GM23338 (cell line): Measurements from ENCODE around the gene EMSY. TPM values are rescaled to one million over a fixed set of nuclear protein-coding genes. Genes with fewer than 3 reads are reported as not detected.

Experiments used
- ATAC-seq: fragments of 200-7000 bp; cut with Tn5 transposase; 3 replicates; pipeline ENCODE4 v1.9.1; 2020
- DNase-seq: peaks from one replicate; pipeline ENCODE4 v3.0.0-alpha.2; 2015; ENCODE audit warnings: low spot score
- H2AFZ ChIP-seq: fragments of 200-600 bp; sonication (generic); 2 replicates; pipeline ENCODE4 v1.8.0; 2016; ENCODE audit warnings: antibody characterized with exemption, mild to moderate bottlenecking, moderate library complexity
- H3F3A ChIP-seq: fragments of 200-600 bp; sonication (generic); replicated peaks from 2 replicates; pipeline ENCODE4 v1.8.0; 2017; ENCODE audit warnings: antibody characterized with exemption, mixed run types, low read depth
- H3K27ac ChIP-seq: fragments of 200-600 bp; sonication (generic); 2 replicates; pipeline ENCODE4 v1.6.1; 2016; ENCODE audit warnings: low read depth
- H3K27me3 ChIP-seq: fragments of 200-600 bp; sonication (generic); 2 replicates; pipeline ENCODE4 v1.8.0; 2016; ENCODE audit warnings: mild to moderate bottlenecking, mixed run types, moderate library complexity; ENCODE audit not compliant: insufficient read depth
- H3K36me3 ChIP-seq: fragments of 200-600 bp; sonication (generic); 2 replicates; pipeline ENCODE4 v1.8.0; 2016; ENCODE audit warnings: mild to moderate bottlenecking; ENCODE audit not compliant: insufficient read depth
- H3K4me1 ChIP-seq: fragments of 200-600 bp; sonication (generic); 2 replicates; pipeline ENCODE4 v1.8.0; 2016; ENCODE audit warnings: mild to moderate bottlenecking, moderate library complexity; ENCODE audit not compliant: insufficient read depth
- H3K4me2 ChIP-seq: fragments of 200-600 bp; sonication (generic); 2 replicates; pipeline ENCODE4 v1.7.1; 2017; ENCODE audit warnings: mixed run types
- H3K4me3 ChIP-seq: fragments of 200-600 bp; sonication (generic); 2 replicates; pipeline ENCODE4 v1.6.1; 2016; ENCODE audit warnings: mixed run types
- H3K79me2 ChIP-seq: fragments of 200-600 bp; sonication (generic); replicated peaks from 2 replicates; pipeline ENCODE4 v1.8.0; 2017; ENCODE audit warnings: mild to moderate bottlenecking; ENCODE audit not compliant: insufficient read depth
- H3K9me2 ChIP-seq: fragments of 200-600 bp; sonication (generic); 2 replicates; pipeline ENCODE4 v1.8.0; 2017; ENCODE audit not compliant: insufficient read depth
- H4K20me1 ChIP-seq: fragments of 200-600 bp; sonication (generic); replicated peaks from 2 replicates; pipeline ENCODE4 v1.8.0; 2017; ENCODE audit warnings: mild to moderate bottlenecking; ENCODE audit not compliant: insufficient read depth
- H3K27ac Mint-ChIP-seq: 2 replicates; pipeline ENCODE4 v1.8.0; 2020; ENCODE audit warnings: inconsistent platforms, mild to moderate bottlenecking, moderate library complexity, mixed read lengths
- H3K27me3 Mint-ChIP-seq: 3 replicates; pipeline ENCODE4 v1.8.0; 2022; ENCODE audit warnings: low read depth, mild to moderate bottlenecking, moderate library complexity, mixed read lengths, inconsistent platforms; ENCODE audit not compliant: insufficient read depth, poor library complexity
- H3K36me3 Mint-ChIP-seq: 3 replicates; pipeline ENCODE4 v1.8.0; 2021; ENCODE audit warnings: low read depth, mild to moderate bottlenecking, inconsistent platforms, moderate library complexity, mixed read lengths
- H3K4me1 Mint-ChIP-seq: 3 replicates; pipeline ENCODE4 v1.8.0; 2020; ENCODE audit warnings: mild to moderate bottlenecking, inconsistent platforms, mixed read lengths
- H3K4me3 Mint-ChIP-seq: 3 replicates; pipeline ENCODE4 v1.8.0; 2021; ENCODE audit warnings: moderate library complexity, mild to moderate bottlenecking, inconsistent platforms, mixed read lengths
- H3K9me3 Mint-ChIP-seq: 3 replicates; pipeline ENCODE4 v1.8.0; 2020; ENCODE audit warnings: moderate library complexity, mild to moderate bottlenecking, inconsistent platforms, mixed read lengths
- CREB1 ChIP-seq: fragments of 250-450 bp; sonication (Bioruptor Pico); IDR thresholded peaks from 2 replicates; pipeline ENCODE4 v1.5.0; 2020; ENCODE audit warnings: low read depth, mild to moderate bottlenecking, moderate library complexity
- EZH2 ChIP-seq: fragments of 200-600 bp; sonication (generic); IDR thresholded peaks from one replicate; pipeline ENCODE4 v1.8.0; 2017; ENCODE audit warnings: antibody characterized with exemption, mild to moderate bottlenecking, low read depth; ENCODE audit not compliant: unreplicated experiment
- EZH2phosphoT487 ChIP-seq: fragments of 200-600 bp; sonication (generic); IDR thresholded peaks from one replicate; pipeline ENCODE4 v1.8.1; 2018; ENCODE audit warnings: antibody characterized with exemption; ENCODE audit not compliant: unreplicated experiment
- JUNB ChIP-seq: IDR thresholded peaks from one replicate; pipeline ENCODE4 v1.6.1; 2016; ENCODE audit warnings: antibody characterized with exemption; ENCODE audit not compliant: unreplicated experiment
- NANOG ChIP-seq: IDR thresholded peaks from 2 replicates; pipeline ENCODE4 v1.6.1; 2016; ENCODE audit warnings: antibody characterized with exemption, borderline replicate concordance
- POLR2AphosphoS5 ChIP-seq: IDR thresholded peaks from 2 replicates; pipeline ENCODE4 v1.6.1; 2016; ENCODE audit warnings: antibody characterized with exemption, low read depth
- STAT1 ChIP-seq: IDR thresholded peaks from one replicate; pipeline ENCODE4 v1.6.1; 2016; ENCODE audit warnings: antibody characterized with exemption; ENCODE audit not compliant: unreplicated experiment
- ZNF114 ChIP-seq: fragments of 250-450 bp; sonication (Bioruptor Pico); IDR thresholded peaks from 2 replicates; pipeline ENCODE4 v1.5.0; 2020; ENCODE audit warnings: mild to moderate bottlenecking, moderate library complexity
- ZNF331 ChIP-seq: fragments of 250-450 bp; sonication (Bioruptor Pico); IDR thresholded peaks from 2 replicates; pipeline ENCODE4 v1.5.0; 2020; ENCODE audit warnings: low read depth, mild to moderate bottlenecking, moderate library complexity
- polyA plus RNA-seq: library from polyadenylated mRNA; unstranded; fragments of >200 nt; fragmentation: Nextera tagmentation; extraction: Ambion mirVana; gene quantifications from 2 replicates; pipeline ENCODE4 v1.2.1, GENCODE V29; 2016
- total RNA-seq: library from RNA; depleted of rRNA; stranded (reverse); fragments of >200 nt; shearing (Covaris generic); gene quantifications from 2 replicates; pipeline ENCODE4 v1.2.3, GENCODE V29; 2014
- TF ChIP-seq, protein P1 (sequence below): fragments of 250-450 bp; sonication (Bioruptor Pico); IDR thresholded peaks from 2 replicates; pipeline ENCODE4 v1.5.0; 2020; ENCODE audit warnings: mild to moderate bottlenecking, moderate library complexity
- TF ChIP-seq, protein P2 (sequence below), 2 experiments: fragments of 200-600 bp in 1 of 2; sonication (generic) in 1 of 2; conservative IDR thresholded peaks; 2 replicates each; pipeline versions ENCODE4 v1.5.1 to v1.6.1; 2016 to 2017; ENCODE audit warnings: antibody characterized with exemption in 2 of 2, low read depth in 2 of 2, mild to moderate bottlenecking in 2 of 2, moderate library complexity in 1 of 2
- TF ChIP-seq, protein P3 (sequence below): IDR thresholded peaks from 2 replicates; pipeline ENCODE4 v1.6.1; 2016; ENCODE audit warnings: antibody characterized with exemption
- TF ChIP-seq, protein P4 (sequence below): IDR thresholded peaks from one replicate; pipeline ENCODE4 v1.6.1; 2018; ENCODE audit warnings: antibody characterized with exemption; ENCODE audit not compliant: unreplicated experiment

The EMSY gene
- total and polyA plus RNA-seq, 2 experiments from 2014 or later = 25.0 to 46.9 TPM

DNA sequence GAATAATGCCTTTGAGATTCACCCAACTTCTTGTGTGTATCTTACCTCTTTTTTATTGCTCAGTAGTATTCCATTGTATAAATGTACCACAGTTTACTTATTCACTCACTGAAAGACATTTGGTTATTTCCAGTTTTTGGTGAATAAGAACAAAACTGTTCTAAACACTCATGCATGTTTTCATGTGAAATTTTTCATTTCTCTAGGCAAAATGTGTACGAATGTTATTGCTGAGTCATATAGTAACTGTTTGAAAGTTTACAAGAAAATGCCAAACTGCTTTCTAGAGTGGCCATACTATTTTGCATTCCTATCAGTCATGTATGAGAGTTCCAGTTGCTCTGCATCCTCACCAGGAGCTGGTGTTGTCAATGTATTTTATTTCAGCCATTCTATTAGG lies 8.8 kb upstream of the EMSY start:
- Mint-ChIP-seq H3K27me3 (no peaks in the 10 kb centered on the region), H3K9me3 (no peaks in the 10 kb centered on the region), H3K4me1 (no peaks in the 10 kb centered on the region), H3K27ac (no peak overlapping the region), H3K4me3 (no peak overlapping the region), H3K36me3 (peaks cover 1% of the 10 kb centered on the region; the same call in 1 of the 3 replicates)
- ATAC-seq (no peak), DNase-seq (no peak)
- TF ChIP-seq JUNB (no peak), EZH2 (no peak), CREB1 (CRISPR knock-in tag) (no peak), ZNF331 (no peak), NANOG (no peak), STAT1 (no peak), ZNF114 (no peak), EZH2phosphoT487 (no peak), POLR2AphosphoS5 (no peak)
- TF ChIP-seq, protein P1, sequence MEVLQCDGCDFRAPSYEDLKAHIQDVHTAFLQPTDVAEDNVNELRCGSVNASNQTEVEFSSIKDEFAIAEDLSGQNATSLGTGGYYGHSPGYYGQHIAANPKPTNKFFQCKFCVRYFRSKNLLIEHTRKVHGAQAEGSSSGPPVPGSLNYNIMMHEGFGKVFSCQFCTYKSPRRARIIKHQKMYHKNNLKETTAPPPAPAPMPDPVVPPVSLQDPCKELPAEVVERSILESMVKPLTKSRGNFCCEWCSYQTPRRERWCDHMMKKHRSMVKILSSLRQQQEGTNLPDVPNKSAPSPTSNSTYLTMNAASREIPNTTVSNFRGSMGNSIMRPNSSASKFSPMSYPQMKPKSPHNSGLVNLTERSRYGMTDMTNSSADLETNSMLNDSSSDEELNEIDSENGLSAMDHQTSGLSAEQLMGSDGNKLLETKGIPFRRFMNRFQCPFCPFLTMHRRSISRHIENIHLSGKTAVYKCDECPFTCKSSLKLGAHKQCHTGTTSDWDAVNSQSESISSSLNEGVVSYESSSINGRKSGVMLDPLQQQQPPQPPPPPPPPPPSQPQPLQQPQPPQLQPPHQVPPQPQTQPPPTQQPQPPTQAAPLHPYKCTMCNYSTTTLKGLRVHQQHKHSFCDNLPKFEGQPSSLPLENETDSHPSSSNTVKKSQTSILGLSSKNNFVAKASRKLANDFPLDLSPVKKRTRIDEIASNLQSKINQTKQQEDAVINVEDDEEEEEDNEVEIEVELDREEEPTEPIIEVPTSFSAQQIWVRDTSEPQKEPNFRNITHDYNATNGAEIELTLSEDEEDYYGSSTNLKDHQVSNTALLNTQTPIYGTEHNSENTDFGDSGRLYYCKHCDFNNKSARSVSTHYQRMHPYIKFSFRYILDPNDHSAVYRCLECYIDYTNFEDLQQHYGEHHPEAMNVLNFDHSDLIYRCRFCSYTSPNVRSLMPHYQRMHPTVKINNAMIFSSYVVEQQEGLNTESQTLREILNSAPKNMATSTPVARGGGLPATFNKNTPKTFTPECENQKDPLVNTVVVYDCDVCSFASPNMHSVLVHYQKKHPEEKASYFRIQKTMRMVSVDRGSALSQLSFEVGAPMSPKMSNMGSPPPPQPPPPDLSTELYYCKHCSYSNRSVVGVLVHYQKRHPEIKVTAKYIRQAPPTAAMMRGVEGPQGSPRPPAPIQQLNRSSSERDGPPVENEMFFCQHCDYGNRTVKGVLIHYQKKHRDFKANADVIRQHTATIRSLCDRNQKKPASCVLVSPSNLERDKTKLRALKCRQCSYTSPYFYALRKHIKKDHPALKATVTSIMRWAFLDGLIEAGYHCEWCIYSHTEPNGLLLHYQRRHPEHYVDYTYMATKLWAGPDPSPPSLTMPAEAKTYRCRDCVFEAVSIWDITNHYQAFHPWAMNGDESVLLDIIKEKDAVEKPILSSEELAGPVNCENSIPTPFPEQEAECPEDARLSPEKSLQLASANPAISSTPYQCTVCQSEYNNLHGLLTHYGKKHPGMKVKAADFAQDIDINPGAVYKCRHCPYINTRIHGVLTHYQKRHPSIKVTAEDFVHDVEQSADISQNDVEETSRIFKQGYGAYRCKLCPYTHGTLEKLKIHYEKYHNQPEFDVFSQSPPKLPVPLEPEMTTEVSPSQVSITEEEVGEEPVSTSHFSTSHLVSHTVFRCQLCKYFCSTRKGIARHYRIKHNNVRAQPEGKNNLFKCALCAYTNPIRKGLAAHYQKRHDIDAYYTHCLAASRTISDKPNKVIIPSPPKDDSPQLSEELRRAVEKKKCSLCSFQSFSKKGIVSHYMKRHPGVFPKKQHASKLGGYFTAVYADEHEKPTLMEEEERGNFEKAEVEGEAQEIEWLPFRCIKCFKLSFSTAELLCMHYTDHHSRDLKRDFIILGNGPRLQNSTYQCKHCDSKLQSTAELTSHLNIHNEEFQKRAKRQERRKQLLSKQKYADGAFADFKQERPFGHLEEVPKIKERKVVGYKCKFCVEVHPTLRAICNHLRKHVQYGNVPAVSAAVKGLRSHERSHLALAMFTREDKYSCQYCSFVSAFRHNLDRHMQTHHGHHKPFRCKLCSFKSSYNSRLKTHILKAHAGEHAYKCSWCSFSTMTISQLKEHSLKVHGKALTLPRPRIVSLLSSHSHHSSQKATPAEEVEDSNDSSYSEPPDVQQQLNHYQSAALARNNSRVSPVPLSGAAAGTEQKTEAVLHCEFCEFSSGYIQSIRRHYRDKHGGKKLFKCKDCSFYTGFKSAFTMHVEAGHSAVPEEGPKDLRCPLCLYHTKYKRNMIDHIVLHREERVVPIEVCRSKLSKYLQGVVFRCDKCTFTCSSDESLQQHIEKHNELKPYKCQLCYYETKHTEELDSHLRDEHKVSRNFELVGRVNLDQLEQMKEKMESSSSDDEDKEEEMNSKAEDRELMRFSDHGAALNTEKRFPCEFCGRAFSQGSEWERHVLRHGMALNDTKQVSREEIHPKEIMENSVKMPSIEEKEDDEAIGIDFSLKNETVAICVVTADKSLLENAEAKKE (CRISPR knock-in tag) = no peak
- TF ChIP-seq, protein P2, sequence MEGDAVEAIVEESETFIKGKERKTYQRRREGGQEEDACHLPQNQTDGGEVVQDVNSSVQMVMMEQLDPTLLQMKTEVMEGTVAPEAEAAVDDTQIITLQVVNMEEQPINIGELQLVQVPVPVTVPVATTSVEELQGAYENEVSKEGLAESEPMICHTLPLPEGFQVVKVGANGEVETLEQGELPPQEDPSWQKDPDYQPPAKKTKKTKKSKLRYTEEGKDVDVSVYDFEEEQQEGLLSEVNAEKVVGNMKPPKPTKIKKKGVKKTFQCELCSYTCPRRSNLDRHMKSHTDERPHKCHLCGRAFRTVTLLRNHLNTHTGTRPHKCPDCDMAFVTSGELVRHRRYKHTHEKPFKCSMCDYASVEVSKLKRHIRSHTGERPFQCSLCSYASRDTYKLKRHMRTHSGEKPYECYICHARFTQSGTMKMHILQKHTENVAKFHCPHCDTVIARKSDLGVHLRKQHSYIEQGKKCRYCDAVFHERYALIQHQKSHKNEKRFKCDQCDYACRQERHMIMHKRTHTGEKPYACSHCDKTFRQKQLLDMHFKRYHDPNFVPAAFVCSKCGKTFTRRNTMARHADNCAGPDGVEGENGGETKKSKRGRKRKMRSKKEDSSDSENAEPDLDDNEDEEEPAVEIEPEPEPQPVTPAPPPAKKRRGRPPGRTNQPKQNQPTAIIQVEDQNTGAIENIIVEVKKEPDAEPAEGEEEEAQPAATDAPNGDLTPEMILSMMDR (conservative IDR thresholded peaks at IDR 0.05; ENCODE audit: low read depth in 2 of 2) = no peak
- TF ChIP-seq, protein P3, sequence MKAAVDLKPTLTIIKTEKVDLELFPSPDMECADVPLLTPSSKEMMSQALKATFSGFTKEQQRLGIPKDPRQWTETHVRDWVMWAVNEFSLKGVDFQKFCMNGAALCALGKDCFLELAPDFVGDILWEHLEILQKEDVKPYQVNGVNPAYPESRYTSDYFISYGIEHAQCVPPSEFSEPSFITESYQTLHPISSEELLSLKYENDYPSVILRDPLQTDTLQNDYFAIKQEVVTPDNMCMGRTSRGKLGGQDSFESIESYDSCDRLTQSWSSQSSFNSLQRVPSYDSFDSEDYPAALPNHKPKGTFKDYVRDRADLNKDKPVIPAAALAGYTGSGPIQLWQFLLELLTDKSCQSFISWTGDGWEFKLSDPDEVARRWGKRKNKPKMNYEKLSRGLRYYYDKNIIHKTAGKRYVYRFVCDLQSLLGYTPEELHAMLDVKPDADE = no peak
- TF ChIP-seq, protein P4, sequence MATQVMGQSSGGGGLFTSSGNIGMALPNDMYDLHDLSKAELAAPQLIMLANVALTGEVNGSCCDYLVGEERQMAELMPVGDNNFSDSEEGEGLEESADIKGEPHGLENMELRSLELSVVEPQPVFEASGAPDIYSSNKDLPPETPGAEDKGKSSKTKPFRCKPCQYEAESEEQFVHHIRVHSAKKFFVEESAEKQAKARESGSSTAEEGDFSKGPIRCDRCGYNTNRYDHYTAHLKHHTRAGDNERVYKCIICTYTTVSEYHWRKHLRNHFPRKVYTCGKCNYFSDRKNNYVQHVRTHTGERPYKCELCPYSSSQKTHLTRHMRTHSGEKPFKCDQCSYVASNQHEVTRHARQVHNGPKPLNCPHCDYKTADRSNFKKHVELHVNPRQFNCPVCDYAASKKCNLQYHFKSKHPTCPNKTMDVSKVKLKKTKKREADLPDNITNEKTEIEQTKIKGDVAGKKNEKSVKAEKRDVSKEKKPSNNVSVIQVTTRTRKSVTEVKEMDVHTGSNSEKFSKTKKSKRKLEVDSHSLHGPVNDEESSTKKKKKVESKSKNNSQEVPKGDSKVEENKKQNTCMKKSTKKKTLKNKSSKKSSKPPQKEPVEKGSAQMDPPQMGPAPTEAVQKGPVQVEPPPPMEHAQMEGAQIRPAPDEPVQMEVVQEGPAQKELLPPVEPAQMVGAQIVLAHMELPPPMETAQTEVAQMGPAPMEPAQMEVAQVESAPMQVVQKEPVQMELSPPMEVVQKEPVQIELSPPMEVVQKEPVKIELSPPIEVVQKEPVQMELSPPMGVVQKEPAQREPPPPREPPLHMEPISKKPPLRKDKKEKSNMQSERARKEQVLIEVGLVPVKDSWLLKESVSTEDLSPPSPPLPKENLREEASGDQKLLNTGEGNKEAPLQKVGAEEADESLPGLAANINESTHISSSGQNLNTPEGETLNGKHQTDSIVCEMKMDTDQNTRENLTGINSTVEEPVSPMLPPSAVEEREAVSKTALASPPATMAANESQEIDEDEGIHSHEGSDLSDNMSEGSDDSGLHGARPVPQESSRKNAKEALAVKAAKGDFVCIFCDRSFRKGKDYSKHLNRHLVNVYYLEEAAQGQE = no peak
- Histone ChIP-seq H2AFZ (no peak overlapping the region), H3K27ac (no peak overlapping the region), H3K4me2 (no peak overlapping the region), H3K4me1 (peaks cover 5% of the 10 kb centered on the region; the same call in 1 of the 2 replicates), H3K9me2 (no peaks in the 10 kb centered on the region), H4K20me1 (0 out of 2 replicates have a peak, but pooled peaks cover 4% of the 10 kb centered on the region), H3K27me3 (no peaks in the 10 kb centered on the region), H3K36me3 (no peaks in the 10 kb centered on the region), H3F3A (no peaks in the 10 kb centered on the region), H3K79me2 (no peaks in the 10 kb centered on the region), H3K4me3 (no peak overlapping the region)
